ENCODE measurements around the gene SLFN14.
"Not testable (repeated sequence)": the region's sequence is repeated elsewhere in the genome, so short reads cannot be mapped to it uniquely, and the experiment has no call there.

SLFN14 gene

DNA sequence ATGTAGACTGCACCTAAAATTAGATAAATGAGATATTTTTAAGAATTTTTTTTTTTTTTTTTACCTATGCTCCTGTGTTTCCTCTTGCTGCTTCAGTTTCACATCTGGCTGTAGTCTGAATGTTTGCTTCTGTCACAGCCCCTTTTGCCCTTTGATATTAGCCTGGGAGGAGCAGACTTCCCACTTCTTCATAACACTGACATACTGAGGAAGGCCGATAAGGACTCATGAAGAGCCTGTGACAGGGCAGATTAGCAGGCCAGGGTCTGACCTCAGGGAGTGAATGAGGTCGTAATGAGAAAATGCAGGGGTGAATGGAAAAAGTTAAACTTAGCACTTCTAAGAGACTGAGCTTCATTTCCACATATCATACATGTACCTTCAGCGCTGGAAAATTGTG lies at the start of gene SLFN14:
Gene SLFN14 (minus strand): TSS at position 117 of the 400 bp plus-strand sequence. CDS start 2,757 bp downstream, outside the sequence.
- DNase-seq = no peak

DNA sequence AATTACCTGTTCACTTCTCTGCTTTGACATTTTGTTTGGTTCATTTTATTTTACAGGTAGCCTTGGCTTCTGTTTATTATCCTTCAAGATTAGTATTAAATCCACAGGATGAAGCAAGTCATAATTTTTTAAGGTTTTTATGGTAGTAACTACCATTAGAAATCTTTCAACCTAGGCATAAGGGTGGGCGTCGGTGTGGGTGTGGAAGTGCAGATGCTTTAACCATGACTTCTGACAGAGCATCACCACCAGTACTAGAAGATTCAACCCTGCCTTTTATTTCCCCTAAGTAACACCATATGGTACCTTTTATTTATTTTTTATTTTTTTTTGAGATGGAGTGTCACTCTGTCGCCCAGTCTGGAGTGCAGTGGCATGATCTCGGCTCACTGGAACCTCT lies 49.2 kb upstream of the SLFN14 start:
- DNase-seq = no peak

GRCh38 chr17:35607239-35607847 lies 46.7 kb upstream of the SLFN14 start:
- no peak for DNase-seq

- DNase-seq = no peak
Observed at GRCh38 chr17:35605678-35606077, 45.1 kb upstream of the SLFN14 start.

DNA sequence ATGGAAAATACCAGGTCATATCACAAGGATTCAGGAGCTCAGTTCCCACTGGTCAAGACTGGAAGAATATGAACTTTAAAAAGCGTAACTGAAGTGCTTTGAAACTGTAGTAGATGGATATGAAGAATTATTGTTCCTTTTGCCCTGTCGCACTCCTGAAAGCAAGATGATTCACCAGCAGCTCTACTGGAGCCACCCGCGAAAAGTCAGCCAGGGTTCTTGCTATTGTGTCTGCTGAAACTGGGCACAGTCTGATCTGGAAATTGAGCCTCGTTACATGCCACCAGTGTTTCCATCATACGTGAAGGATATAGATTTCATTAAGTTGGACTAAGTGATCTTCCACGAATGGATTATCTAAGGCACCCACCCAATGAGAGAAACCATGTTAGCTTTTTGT lies 43.1 kb upstream of the SLFN14 start:
- DNase-seq = no peak

GRCh38 chr17:35597604-35598003 lies 37.0 kb upstream of the SLFN14 start:
- DNase-seq = no peak

DNA sequence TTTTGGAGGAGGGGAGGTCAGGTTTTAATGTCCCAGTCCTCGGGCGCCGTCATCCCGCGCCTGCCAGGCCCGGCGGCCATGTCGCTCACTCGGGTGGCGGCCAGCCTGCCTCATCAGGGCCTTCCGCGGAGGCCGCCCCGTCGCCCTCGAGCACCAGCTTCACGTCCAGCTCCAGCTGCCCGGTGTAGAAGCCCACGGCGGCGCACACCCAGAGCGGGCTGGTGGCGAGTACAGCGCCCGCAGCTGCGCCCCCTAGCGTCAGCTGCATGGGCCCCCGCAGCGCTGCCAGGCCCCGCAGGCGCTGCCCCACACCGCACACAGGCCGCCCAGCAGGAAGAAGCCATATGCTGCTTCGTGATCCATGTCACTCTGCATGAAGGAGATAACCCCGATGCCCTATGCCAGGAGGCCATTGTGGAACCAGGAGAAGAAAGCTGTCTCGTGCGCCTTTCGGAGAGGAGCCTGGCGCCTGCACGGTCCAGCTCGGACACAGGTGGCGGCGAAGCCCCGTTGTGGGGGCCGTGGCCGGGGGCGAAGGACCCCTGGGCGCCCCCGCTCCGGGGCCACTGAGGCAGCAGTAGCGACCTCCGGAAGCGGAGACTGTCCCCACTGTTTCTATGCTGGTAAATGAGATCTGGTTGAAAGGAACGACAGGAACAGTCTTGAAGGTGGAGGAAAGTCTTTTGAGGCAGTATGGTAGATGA lies 36.1 kb upstream of the SLFN14 start:
- no peak for DNase-seq

DNA sequence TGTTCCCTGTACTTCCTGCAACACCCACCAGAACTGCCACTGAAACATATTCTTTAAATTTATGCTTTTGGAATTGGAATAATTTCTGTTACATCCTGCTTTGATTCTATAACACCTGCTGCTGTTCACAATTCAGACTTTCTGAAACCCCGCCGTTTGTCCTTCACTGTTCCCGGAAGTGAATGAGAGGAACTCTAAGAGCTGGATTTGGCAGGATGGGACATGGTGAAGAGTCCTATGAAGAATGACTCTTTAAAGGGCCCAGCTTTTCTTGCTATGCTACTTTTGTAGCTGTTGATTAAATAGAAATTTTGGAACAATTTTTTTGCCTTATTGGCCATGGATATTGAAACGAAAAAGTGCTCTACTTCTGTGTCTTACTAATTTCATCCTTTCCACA lies 35.5 kb upstream of the SLFN14 start:
- DNase-seq = no peak

DNA sequence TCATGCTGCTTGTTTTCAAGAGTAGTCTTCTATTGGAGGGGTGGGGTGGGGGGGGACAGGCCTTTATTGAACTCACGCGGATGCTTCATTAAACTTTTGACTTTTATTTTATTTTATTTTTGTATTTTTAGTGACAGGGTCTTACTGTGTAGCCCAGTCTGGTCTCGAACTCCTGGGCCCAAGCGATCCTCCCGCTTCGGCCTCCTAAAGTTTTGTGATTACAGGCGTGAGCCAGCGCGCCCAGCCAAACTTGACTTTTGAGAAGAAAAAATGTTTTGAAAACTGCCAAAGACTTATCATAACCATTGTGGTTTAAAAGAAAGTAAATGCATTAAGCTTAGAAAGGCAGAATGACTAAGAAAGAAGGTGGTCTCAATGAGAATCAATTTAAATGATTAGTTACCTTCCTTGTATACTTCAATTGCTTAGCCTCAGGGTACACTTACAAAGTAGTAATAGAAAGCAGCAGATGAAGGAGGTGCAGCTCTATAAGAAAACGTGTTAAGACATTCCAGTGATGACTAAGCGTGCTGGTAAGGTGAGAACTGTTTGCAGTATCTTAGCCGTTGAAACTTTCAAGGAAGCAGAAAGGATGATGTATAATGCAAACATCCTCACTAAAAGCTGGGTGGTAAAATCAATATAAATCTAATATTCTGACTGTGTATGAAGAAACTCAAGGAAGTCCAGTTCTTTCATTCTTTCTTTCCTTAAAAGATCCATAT lies 27.7 kb upstream of the SLFN14 start:
- no peak for DNase-seq

- peak; percentile 90 to 94 for DNase-seq
Observed at GRCh38 chr17:35587074-35587961, 26.7 kb upstream of the SLFN14 start, which contains the start of gene AP2B1. TSS of gene AP2B1 (plus strand) at chr17:35587322. CDS start at chr17:35594031, 6,709 bp downstream.

DNA sequence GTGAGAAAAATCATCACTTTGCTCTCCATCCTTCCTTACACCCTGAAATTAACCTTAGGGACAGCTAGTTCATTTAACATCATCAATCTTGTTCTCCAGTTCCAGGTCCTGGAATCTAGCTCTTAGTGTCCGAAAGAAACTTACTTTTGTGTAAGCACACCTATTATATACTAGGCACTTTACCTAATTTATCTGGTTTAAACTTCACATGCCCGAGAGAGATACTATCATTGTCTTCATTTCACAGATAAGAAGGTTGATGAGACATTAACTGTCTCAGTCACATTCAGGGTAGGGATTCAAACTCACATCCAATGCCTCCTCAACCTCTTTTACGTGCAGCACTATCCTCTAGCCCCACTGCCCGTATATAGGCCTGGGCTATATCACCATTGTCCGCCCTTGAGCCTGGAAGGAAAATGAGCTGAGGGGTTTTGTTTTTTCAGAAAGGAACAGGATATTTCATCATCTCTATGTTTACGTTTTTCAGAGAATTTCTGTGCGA lies 26.0 kb upstream of the SLFN14 start:
- DNase-seq = no peak

DNA sequence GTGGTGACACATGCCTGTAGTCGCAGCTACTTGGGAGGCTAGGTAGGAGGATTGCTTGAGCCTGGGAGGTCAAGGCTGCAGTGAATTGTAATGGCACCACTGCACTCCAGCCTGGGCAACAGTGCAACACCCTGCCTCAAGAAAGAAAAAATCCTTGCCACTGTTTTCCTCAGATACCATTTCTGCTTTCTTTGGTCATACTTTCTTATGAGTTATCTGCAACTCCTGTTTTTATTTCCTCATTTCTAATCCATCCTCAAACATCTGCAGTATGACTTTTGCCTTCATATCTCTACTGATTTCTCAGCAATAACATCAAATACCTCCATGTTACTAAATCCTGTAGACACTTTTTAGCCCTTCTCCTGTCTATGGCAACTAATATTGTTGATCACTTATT lies 23.4 kb upstream of the SLFN14 start:
- DNase-seq = no peak

GRCh38 chr17:35578929-35579432 lies 18.4 kb upstream of the SLFN14 start:
- no peak for DNase-seq

DNA sequence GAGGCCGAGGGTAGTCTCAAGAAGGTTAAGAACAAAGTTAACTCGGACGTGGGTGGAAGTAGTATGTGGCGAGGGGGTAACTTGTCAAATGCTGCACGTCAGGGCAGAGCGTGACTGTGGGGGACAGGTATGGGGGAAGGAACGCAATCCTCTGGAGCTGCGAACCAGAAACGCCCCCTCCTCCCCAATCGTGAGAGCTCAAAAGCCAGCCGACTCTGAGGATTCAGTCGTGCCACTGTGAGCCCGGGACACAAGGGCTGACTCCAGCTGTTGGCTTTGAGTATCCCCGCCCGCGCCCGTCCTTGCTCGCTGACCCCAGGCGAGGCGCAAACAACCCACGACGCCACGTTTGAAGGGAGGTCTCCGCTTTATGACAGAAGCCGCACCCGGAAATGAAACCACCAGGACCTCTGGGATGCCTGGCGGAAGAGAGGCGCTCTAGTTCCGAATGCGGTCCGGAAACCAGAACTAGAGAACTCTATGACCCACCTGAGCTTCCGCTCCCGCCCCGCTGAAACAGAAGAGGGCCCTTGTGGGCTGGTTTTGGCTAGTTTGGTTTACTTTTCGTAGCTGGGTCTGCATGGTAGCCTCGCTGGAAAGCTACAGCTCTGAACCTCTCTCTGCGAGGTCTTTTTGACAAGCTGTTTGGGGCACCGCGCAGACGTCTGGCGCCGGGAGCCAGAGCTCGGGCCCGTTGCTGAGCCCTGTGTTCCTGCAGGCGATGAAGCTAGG lies 17.7 kb upstream of the SLFN14 start, which contains the start of gene PEX12:
Gene PEX12 (minus strand): TSS at position 375 of the 732 bp plus-strand sequence. CDS start 550 bp downstream, outside the sequence.
- peak; percentile 92 for DNase-seq

DNA sequence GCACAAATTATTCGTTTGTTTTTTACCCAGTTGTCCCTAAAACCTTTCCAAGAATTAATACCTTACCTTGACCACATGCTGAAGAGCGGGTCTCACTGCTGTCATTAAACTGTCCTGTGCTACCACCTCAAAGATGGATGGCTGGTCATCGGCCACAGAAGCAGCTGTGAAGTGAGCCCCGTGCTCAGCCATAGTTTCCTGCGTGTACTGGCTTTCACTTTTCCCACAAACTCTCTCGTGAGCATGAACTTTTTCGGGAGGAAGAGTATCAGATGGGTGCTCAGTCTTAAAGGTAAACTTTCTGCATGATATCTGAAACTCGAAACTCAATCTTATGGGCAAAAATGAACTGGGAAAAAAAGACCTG lies 17.2 kb upstream of the SLFN14 start:
- no peak for DNase-seq

GRCh38 chr17:35575759-35576158 lies 15.1 kb upstream of the SLFN14 start:
- no peak for DNase-seq

DNA sequence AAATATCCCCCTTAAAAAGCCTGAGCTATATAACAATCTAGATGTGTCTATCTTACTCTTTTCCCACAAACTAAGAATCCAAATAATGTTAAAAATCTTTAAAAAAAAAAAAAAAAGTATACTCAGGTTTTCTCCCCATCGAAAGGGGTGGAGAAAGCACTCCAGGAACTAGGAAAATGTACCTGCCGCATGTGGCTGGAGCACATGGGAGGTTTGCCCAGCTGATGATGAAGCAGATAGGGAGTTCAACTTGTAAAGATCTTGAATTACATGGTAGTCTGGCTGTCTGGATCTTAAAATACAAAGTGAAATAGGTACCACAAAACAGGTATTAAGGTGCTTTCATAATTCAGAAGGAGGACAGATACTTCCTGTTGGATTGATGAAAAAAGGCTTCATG lies 8.8 kb upstream of the SLFN14 start:
- DNase-seq = no peak

DNA sequence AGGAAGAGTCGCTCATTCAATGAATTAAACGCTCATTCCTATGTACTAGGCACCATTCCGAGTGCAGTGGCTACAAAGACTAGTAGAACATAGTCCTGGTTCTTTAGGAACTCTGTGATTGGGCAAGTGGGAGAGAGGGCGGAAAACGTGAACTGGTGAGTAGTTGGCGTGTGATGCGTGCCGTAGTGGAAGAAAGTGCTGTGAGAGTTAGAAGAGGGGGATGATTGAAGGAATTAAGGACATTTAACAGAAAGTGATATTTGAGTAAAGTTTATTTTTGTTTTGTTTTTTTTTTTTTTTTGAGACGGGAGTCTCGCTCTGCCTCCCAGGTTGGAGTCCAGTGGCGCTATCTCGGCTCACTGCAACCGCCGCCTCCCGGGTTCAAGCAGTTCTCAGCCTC lies 7.9 kb upstream of the SLFN14 start:
- DNase-seq = peak in 1 of 2 experiments; percentile 8

- no peak for DNase-seq
Observed at GRCh38 chr17:35566968-35567367, 6.3 kb upstream of the SLFN14 start.

DNA sequence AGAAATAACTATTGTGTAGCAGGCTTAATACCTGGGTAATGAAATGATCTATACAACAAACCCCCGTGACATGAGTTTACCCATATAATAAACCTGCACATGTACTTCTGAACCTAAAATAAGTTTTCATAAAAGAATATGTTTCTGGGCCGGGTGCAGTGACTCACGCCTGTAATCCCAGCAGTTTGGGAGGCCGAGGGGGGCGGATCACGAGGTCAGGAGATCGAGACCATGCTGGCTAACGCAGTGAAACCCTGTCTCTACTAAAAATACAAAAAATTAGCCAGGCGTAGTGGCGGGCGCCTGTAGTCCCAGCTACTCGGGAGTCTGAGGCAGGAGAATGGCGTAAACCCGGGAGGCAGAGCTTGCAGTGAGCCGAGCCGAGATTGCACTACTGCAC lies 2.6 kb upstream of the SLFN14 start:
- not testable (repeated sequence) for DNase-seq

DNA sequence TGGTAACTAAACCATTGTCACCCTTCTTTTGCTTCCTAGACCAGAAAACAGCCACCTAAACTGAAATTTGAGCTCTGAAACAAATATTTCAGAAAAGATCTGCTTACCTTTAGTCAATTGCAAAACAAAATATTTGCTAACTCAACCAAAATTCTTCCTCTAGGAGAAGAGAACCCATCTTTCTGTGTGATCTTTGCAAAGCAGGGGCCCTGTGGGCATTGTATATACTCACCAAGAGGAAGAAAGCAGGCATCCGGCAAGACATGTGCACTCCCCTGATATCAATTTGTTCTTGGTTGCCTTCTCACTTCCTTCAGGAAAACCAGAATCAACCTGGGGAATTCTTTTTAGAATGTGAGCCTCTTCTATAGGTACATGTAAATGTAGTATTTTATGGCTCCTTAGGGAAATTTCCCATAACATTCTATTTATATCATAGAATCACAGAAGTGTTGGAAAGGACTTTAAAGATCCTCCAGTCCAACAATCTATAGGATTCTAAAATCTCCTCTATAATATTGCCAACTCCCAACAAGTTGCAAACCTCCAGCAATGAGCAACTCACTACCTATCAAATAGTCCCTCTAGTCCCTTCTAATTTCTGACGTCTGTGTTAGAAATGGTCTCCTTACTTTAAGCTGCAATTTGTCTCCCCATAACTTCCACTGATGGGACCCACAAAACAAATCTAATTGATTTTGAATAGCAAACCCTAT lies 966 bp downstream of the SLFN14 start:
- DNase-seq = no peak

Data from SHP77 (cell line).